Thoracic aorta (tissue), 2 donors: ENCODE results near the gene FCGR1A. TPM values are rescaled to one million over a fixed set of nuclear protein-coding genes. Genes with fewer than 3 reads are reported as not detected.
"Not testable (repeated sequence)": the region's sequence is repeated elsewhere in the genome, so short reads cannot be mapped to it uniquely, and the experiment has no call there.

ENCODE experiments used
- ATAC-seq: fragments of 150-250 bp; one replicate; pipeline ENCODE4 v1.8.0; 2017; ENCODE audit warnings: low read depth; ENCODE audit not compliant: insufficient number of reproducible peaks, low FRiP score
- DNase-seq: peaks from one replicate; pipeline ENCODE4 v3.0.0-alpha.2; 2020; ENCODE audit warnings: low spot score
- H3K27ac ChIP-seq, 2 donors: fragments of 200-600 bp; sonication (generic); 1 replicate in 1 of 2; 2 replicates in 1 of 2; pipeline ENCODE4 v1.5.1; 2016; ENCODE audit warnings: mild to moderate bottlenecking in 2 of 2, moderate library complexity in 2 of 2
- H3K27me3 ChIP-seq: fragments of 200-600 bp; sonication (generic); replicated peaks from 2 replicates; pipeline ENCODE4 v1.6.0; 2016; ENCODE audit warnings: mild to moderate bottlenecking; ENCODE audit not compliant: insufficient read depth
- H3K36me3 ChIP-seq: fragments of 200-600 bp; sonication (generic); one replicate; pipeline ENCODE4 v1.5.1; 2016
- H3K4me1 ChIP-seq, 2 donors: fragments of 200-600 bp; sonication (generic); 1 replicate in 1 of 2; 2 replicates in 1 of 2; pipeline versions ENCODE4 v1.5.1 to v1.6.0; 2016; ENCODE audit warnings: low read depth in 2 of 2, mild to moderate bottlenecking in 1 of 2; ENCODE audit not compliant: control insufficient read depth in 1 of 2
- H3K4me3 ChIP-seq: fragments of 200-600 bp; sonication (generic); 2 replicates; pipeline ENCODE4 v1.5.1; 2016; ENCODE audit warnings: mild to moderate bottlenecking
- H3K9me3 ChIP-seq: fragments of 200-600 bp; sonication (generic); 2 replicates; pipeline ENCODE4 v1.5.1; 2016
- total RNA-seq, 2 donors: library from RNA; depleted of rRNA; stranded (reverse); fragments of >200 nt; gene quantifications; one replicate each; pipeline versions ENCODE4 v1.1.0 to v1.2.3, GENCODE V29; 2016

FCGR1A gene
- total RNA-seq, 2 donors from 2014 or later = 15.8 to 37.1 TPM

GRCh38 chr1:149811890-149812829, 29.7 kb downstream of the FCGR1A start:
- Histone ChIP-seq H3K4me3 (peak overlapping the region; percentile 88), H3K27ac (peak overlapping the region; percentile 94 to 95)
- not testable (repeated sequence) for H3K27me3 ChIP-seq, H3K9me3 ChIP-seq, H3K36me3 ChIP-seq, H3K4me1 ChIP-seq
- DNase-seq (peak; percentile 67), ATAC-seq (peak; percentile 97)

GRCh38 chr1:149812893-149813801, 30.7 kb downstream of the FCGR1A start:
- not testable (repeated sequence) for H3K4me1 ChIP-seq, H3K9me3 ChIP-seq, H3K36me3 ChIP-seq, H3K27me3 ChIP-seq, DNase-seq
- ATAC-seq = peak; percentile 23
- Histone ChIP-seq H3K27ac (peak overlapping the region; percentile 72 to 95), H3K4me3 (peak overlapping the region; percentile 88)

GRCh38 chr1:149820387-149820786, 37.9 kb downstream of the FCGR1A start:
- not testable (repeated sequence) for DNase-seq, H3K36me3 ChIP-seq, H3K4me3 ChIP-seq, H3K4me1 ChIP-seq, H3K9me3 ChIP-seq, H3K27ac ChIP-seq, H3K27me3 ChIP-seq, ATAC-seq

- not testable (repeated sequence) for H3K27me3 ChIP-seq, H3K27ac ChIP-seq, H3K4me1 ChIP-seq, H3K4me3 ChIP-seq, DNase-seq, H3K36me3 ChIP-seq, ATAC-seq, H3K9me3 ChIP-seq
Measured at GRCh38 chr1:149826555-149826954, 44.1 kb downstream of the FCGR1A start.

GRCh38 chr1:149831764-149832315, 49.3 kb downstream of the FCGR1A start:
- not testable (repeated sequence) for H3K4me3 ChIP-seq, H3K27me3 ChIP-seq, H3K9me3 ChIP-seq, H3K27ac ChIP-seq, H3K4me1 ChIP-seq, H3K36me3 ChIP-seq, DNase-seq
- peak; percentile 30 for ATAC-seq

- H3K27ac ChIP-seq, H3K9me3 ChIP-seq, H3K4me3 ChIP-seq, H3K36me3 ChIP-seq, H3K27me3 ChIP-seq, DNase-seq, H3K4me1 ChIP-seq: not testable (repeated sequence)
- peak; percentile 90 for ATAC-seq
Measured at GRCh38 chr1:149832316-149833126, 50.0 kb downstream of the FCGR1A start.

GRCh38 chr1:149833144-149833543, 50.6 kb downstream of the FCGR1A start:
- H3K4me1 ChIP-seq, ATAC-seq, H3K9me3 ChIP-seq, H3K27me3 ChIP-seq, H3K36me3 ChIP-seq, DNase-seq, H3K27ac ChIP-seq, H3K4me3 ChIP-seq: not testable (repeated sequence)

- H3K9me3 ChIP-seq, H3K36me3 ChIP-seq, H3K27ac ChIP-seq, DNase-seq, H3K27me3 ChIP-seq, H3K4me3 ChIP-seq: not testable (repeated sequence)
- peaks cover 22 to 25% of the 10 kb centered on the region in 2 donors for H3K4me1 ChIP-seq
- ATAC-seq = peak; percentile 47
Measured at GRCh38 chr1:149841149-149841548, 58.7 kb downstream of the FCGR1A start.

Other genes starting within 250 kb of the FCGR1A start
- gene PPIAL4C, start 198.8 kb upstream of the FCGR1A start, total RNA-seq = not detected
- 10 to 100 TPM; 25.7 to 46.0 TPM for gene BOLA1, start 116.9 kb downstream of the FCGR1A start, total RNA-seq
- gene SV2A, start 135.2 kb downstream of the FCGR1A start, total RNA-seq = 10 to 100 TPM; 22.7 to 24.3 TPM
- 10 to 100 TPM; 14.5 to 15.4 TPM for gene SF3B4, start 145.1 kb downstream of the FCGR1A start, total RNA-seq
- 10 to 100 TPM; 50.8 to 53.7 TPM for gene MTMR11, start 154.2 kb downstream of the FCGR1A start, total RNA-seq
- 10 to 100 TPM; 29.9 to 30.6 TPM for gene OTUD7B, start 228.0 kb downstream of the FCGR1A start, total RNA-seq